ENCODE results near the gene PRDX5.

The PRDX5 gene

DNA sequence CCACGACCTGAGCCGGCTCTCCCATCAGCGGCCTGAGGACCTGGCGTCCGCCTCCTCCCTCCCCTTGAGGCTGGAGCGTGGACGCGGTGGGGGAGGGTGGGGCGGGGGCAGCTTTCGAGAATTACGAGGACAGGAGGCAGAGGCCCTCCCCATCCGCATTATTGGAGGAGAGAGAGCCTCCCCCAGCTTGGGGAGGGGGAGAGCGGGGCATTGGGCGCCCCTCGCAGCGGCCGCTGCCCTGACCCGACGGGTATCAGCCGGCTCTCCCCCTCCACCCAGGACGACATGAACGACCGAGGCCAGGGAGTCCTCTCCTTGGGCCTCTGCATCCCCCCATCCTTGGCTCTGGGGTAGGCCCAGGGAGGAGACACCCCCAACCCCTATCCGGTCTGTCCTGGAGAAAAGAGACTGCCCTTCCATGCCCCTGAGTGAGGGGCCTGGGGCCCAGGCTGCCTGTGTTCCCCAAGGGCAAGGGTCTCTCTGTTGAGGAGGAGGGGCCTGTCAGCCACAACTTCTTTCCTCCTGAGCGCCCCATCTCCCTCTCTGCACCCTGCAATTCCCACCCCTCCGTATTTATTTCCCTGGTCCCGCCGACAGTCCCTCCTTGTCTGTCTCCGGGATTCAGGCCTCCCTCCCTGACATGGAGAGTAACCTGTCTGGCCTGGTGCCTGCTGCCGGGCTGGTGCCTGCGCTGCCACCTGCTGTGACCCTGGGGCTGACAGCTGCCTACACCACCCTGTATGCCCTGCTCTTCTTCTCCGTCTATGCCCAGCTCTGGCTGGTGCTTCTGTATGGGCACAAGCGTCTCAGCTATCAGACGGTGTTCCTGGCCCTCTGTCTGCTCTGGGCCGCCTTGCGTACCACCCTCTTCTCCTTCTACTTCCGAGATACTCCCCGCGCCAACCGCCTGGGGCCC, 31.8 kb upstream of the PRDX5 start:
- peak overlapping the region; percentile 65 for H3K4me3 ChIP-seq (ENCODE audit: severe bottlenecking)
- peak; percentile 4 for TF ChIP-seq CTCF (IDR thresholded peaks at IDR 0.05; ENCODE audit: poor library complexity, severe bottlenecking)
- H3K4me1 ChIP-seq (ENCODE audit: insufficient read depth, poor library complexity, severe bottlenecking), result no peaks in the 10 kb centered on the region
- H3K36me3 ChIP-seq (ENCODE audit: low read depth), result peaks cover 20% of the 10 kb centered on the region
- no peaks in the 10 kb centered on the region for H3K9me3 ChIP-seq (ENCODE audit: severe bottlenecking)
- peak overlapping the region; percentile 88 for H3K27ac ChIP-seq (ENCODE audit: poor library complexity, severe bottlenecking)
- peak; percentile 11; the same call in 1 of the 3 replicates for ATAC-seq (ENCODE audit: low read depth)
- no peak for DNase-seq (ENCODE audit: low spot score)
- H3K27me3 ChIP-seq (ENCODE audit: insufficient read depth, poor library complexity, severe bottlenecking), result peaks cover 5% of the 10 kb centered on the region

DNA sequence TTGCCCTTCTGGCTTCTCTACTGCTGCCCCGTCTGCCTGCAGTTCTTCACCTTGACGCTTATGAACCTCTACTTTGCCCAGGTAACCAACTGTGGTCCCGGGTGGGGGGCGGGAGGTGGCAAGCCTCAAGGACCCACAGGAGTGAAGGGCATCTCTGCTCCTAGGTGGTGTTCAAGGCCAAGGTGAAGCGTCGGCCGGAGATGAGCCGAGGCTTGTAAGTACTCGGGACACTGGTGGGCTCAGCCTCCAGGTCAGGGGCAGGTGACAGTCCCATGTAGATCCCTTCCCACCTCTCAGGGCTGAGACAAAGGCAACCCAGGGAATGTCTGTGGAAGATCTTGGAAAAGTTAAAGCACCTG, 31.1 kb upstream of the PRDX5 start:
- DNase-seq (ENCODE audit: low spot score), result no peak
- peaks cover 14% of the 10 kb centered on the region for H3K36me3 ChIP-seq (ENCODE audit: low read depth)
- no peaks in the 10 kb centered on the region for H3K9me3 ChIP-seq (ENCODE audit: severe bottlenecking)
- H3K27ac ChIP-seq (ENCODE audit: poor library complexity, severe bottlenecking), result no peak overlapping the region
- ATAC-seq (ENCODE audit: low read depth), result no peak
- TF ChIP-seq CTCF (IDR thresholded peaks at IDR 0.05; ENCODE audit: poor library complexity, severe bottlenecking), result no peak
- H3K4me3 ChIP-seq (ENCODE audit: severe bottlenecking), result no peak overlapping the region
- peaks cover 9% of the 10 kb centered on the region for H3K27me3 ChIP-seq (ENCODE audit: insufficient read depth, poor library complexity, severe bottlenecking)
- H3K4me1 ChIP-seq (ENCODE audit: insufficient read depth, poor library complexity, severe bottlenecking), result no peaks in the 10 kb centered on the region

- no peaks in the 10 kb centered on the region for H3K9me3 ChIP-seq (ENCODE audit: severe bottlenecking)
- H3K27ac ChIP-seq (ENCODE audit: poor library complexity, severe bottlenecking), result no peak overlapping the region
- TF ChIP-seq CTCF (IDR thresholded peaks at IDR 0.05; ENCODE audit: poor library complexity, severe bottlenecking), result no peak
- no peaks in the 10 kb centered on the region for H3K4me1 ChIP-seq (ENCODE audit: insufficient read depth, poor library complexity, severe bottlenecking)
- no peak overlapping the region for H3K4me3 ChIP-seq (ENCODE audit: severe bottlenecking)
- no peak for ATAC-seq (ENCODE audit: low read depth)
- H3K27me3 ChIP-seq (ENCODE audit: insufficient read depth, poor library complexity, severe bottlenecking), result peaks cover 19% of the 10 kb centered on the region
- DNase-seq (ENCODE audit: low spot score), result peak; percentile 62
- peaks cover 6% of the 10 kb centered on the region; the same call in 1 of the 2 replicates for H3K36me3 ChIP-seq (ENCODE audit: low read depth)
These were observed 30.1 kb upstream of the PRDX5 start for GRCh38 chr11:64287676-64288352.

DNA sequence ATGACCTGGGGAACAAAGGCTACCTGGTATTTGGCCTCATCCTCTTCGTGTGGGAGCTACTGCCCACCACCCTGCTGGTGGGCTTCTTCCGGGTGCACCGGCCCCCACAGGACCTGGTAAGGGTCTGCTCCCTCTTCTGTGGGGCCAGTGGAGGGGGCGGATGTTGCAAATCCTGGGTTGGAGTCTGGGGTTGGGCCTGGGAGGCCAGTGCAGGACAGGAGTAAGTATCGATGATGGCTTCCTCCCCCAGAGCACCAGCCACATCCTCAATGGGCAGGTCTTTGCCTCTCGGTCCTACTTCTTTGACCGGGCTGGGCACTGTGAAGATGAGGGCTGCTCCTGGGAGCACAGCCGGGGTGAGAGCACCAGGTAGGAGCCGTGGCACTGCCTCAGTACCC, 29.6 kb upstream of the PRDX5 start:
- Histone ChIP-seq H3K27me3 (ENCODE audit: insufficient read depth, poor library complexity, severe bottlenecking) (peaks cover 25% of the 10 kb centered on the region), H3K4me1 (ENCODE audit: insufficient read depth, poor library complexity, severe bottlenecking) (no peaks in the 10 kb centered on the region), H3K9me3 (ENCODE audit: severe bottlenecking) (no peaks in the 10 kb centered on the region), H3K36me3 (ENCODE audit: low read depth) (peaks cover 1% of the 10 kb centered on the region; the same call in 1 of the 2 replicates), H3K27ac (ENCODE audit: poor library complexity, severe bottlenecking) (no peak overlapping the region), H3K4me3 (ENCODE audit: severe bottlenecking) (no peak overlapping the region)
- ATAC-seq (ENCODE audit: low read depth), result no peak
- DNase-seq (ENCODE audit: low spot score), result no peak
- TF ChIP-seq CTCF (IDR thresholded peaks at IDR 0.05; ENCODE audit: poor library complexity, severe bottlenecking), result no peak

Data from RWPE2 (cell line).